ENCODE data around the gene CPEB2. TPM values are rescaled to one million over a fixed set of nuclear protein-coding genes. Genes with fewer than 3 reads are reported as not detected.

The CPEB2 gene
- total RNA-seq, 1 donor, result 23.9 TPM

DNA sequence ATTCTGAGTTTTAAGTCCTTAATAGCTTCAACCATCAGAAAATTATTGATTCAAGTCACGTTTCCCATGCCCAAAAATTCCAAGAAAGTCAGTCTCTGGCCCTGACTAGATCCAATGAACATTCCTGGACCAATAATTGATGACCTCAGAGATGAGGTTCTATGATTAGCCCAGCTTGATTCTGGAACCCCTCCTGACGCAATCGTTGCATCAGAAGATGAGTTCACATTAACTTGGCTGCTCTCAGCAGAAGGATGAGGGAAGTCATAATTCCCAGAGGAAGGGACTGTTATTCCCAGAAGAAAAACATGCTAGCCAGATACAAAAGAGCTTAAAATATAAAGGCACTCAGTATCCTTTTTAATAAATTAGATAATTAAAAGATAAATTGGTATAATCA is 34.3 kb upstream of the CPEB2 start:
- Histone ChIP-seq H3K4me2 (ENCODE audit: insufficient read depth, low read length) (no peak overlapping the region), H3K4me1 (ENCODE audit: insufficient read depth, low read length) (no peaks in the 10 kb centered on the region), H3K79me2 (ENCODE audit: insufficient read depth, low read length) (no peaks in the 10 kb centered on the region), H3K36me3 (ENCODE audit: insufficient read depth, low read length) (no peaks in the 10 kb centered on the region), H2AFZ (ENCODE audit: low read length) (no peak overlapping the region), H3K4me3 (ENCODE audit: insufficient read depth, low read length) (no peak overlapping the region), H3K9me3 (ENCODE audit: low read depth, low read length) (no peaks in the 10 kb centered on the region), H3K27ac (ENCODE audit: low read depth, low read length) (no peak overlapping the region), H4K20me1 (ENCODE audit: insufficient read depth, low read length) (no peaks in the 10 kb centered on the region), H3K27me3 (ENCODE audit: insufficient read depth, low read length) (no peaks in the 10 kb centered on the region)
- TF ChIP-seq, protein P1, sequence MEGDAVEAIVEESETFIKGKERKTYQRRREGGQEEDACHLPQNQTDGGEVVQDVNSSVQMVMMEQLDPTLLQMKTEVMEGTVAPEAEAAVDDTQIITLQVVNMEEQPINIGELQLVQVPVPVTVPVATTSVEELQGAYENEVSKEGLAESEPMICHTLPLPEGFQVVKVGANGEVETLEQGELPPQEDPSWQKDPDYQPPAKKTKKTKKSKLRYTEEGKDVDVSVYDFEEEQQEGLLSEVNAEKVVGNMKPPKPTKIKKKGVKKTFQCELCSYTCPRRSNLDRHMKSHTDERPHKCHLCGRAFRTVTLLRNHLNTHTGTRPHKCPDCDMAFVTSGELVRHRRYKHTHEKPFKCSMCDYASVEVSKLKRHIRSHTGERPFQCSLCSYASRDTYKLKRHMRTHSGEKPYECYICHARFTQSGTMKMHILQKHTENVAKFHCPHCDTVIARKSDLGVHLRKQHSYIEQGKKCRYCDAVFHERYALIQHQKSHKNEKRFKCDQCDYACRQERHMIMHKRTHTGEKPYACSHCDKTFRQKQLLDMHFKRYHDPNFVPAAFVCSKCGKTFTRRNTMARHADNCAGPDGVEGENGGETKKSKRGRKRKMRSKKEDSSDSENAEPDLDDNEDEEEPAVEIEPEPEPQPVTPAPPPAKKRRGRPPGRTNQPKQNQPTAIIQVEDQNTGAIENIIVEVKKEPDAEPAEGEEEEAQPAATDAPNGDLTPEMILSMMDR (IDR thresholded peaks at IDR 0.05; ENCODE audit: extremely low read depth, low read depth, low read length), result no peak
- no peak for DNase-seq (ENCODE audit: insufficient read length, low spot score, missing footprints)

DNA sequence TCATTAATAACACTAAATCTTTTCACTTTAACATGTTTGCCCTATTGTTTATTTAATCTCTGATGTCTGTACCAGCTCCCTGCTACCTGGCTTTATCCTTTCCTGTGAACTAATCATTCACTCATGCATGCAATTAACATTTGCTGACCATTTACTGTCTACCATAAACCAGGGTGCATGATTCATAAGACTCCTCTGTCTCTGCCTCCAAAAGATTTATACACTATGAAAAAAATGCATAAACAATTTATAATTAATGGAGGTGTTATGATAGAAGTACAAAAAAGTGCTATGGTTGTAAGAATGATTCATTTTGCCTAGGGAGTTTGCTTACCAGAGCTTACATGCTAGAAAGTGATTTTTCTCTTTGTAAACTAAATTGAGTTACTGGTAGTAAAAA is 24.5 kb upstream of the CPEB2 start:
- no peaks in the 10 kb centered on the region for H3K4me1 ChIP-seq (ENCODE audit: insufficient read depth, low read length)
- H3K27me3 ChIP-seq (ENCODE audit: insufficient read depth, low read length), result no peaks in the 10 kb centered on the region
- DNase-seq (ENCODE audit: insufficient read length, low spot score, missing footprints), result no peak
- H4K20me1 ChIP-seq (ENCODE audit: insufficient read depth, low read length), result no peaks in the 10 kb centered on the region
- H3K36me3 ChIP-seq (ENCODE audit: insufficient read depth, low read length), result no peaks in the 10 kb centered on the region
- TF ChIP-seq, protein P1 (IDR thresholded peaks at IDR 0.05; ENCODE audit: extremely low read depth, low read depth, low read length), result no peak
- no peak overlapping the region for H3K4me2 ChIP-seq (ENCODE audit: insufficient read depth, low read length)
- H3K4me3 ChIP-seq (ENCODE audit: insufficient read depth, low read length), result no peak overlapping the region
- H3K79me2 ChIP-seq (ENCODE audit: insufficient read depth, low read length), result no peaks in the 10 kb centered on the region
- no peaks in the 10 kb centered on the region for H3K9me3 ChIP-seq (ENCODE audit: low read depth, low read length)
- no peak overlapping the region for H3K27ac ChIP-seq (ENCODE audit: low read depth, low read length)
- no peak overlapping the region for H2AFZ ChIP-seq (ENCODE audit: low read length)

DNA sequence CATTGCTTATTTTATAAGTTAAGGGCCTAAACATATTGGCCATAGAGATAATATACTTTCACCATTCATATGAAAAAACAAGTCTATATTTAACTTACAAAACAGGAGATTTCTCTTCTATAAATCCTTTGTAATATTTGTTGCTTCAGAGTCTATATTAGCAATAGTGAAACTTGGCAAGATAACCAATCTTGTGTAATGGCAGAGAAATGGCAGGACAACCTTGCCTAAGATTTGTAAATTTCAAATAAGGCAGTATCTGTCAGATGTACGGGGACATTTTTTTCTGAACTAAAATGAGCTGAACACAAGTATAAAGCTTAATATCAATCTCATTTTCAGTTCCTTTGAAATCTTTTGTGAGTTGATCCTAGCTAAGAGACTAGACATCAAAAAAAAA is 17.8 kb upstream of the CPEB2 start:
- no peak overlapping the region for H3K27ac ChIP-seq (ENCODE audit: low read depth, low read length)
- no peaks in the 10 kb centered on the region for H3K9me3 ChIP-seq (ENCODE audit: low read depth, low read length)
- no peak overlapping the region for H2AFZ ChIP-seq (ENCODE audit: low read length)
- no peaks in the 10 kb centered on the region for H3K36me3 ChIP-seq (ENCODE audit: insufficient read depth, low read length)
- DNase-seq (ENCODE audit: insufficient read length, low spot score, missing footprints), result no peak
- H3K79me2 ChIP-seq (ENCODE audit: insufficient read depth, low read length), result no peaks in the 10 kb centered on the region
- no peaks in the 10 kb centered on the region for H3K4me1 ChIP-seq (ENCODE audit: insufficient read depth, low read length)
- H3K4me3 ChIP-seq (ENCODE audit: insufficient read depth, low read length), result no peak overlapping the region
- no peaks in the 10 kb centered on the region for H3K27me3 ChIP-seq (ENCODE audit: insufficient read depth, low read length)
- TF ChIP-seq, protein P1 (IDR thresholded peaks at IDR 0.05; ENCODE audit: extremely low read depth, low read depth, low read length), result no peak
- H3K4me2 ChIP-seq (ENCODE audit: insufficient read depth, low read length), result no peak overlapping the region
- no peaks in the 10 kb centered on the region for H4K20me1 ChIP-seq (ENCODE audit: insufficient read depth, low read length)

DNA sequence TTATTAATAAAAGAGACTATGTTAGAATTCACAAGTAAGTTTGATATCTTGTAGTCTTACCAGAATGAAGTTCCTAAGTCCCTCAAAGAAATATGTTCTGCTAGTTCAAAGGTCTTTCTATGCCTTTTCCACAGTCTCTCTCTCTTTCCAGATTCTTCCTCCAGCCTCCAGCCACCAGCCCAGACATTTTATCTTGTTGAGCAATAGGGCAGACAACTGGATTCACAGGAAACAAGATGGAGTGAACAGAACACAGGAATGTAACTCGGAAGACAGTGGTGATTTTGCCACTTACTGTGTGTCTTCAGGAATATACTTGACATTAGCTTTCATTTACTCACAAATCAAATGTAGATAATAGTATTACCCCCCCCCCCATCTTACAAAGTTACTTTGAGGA is 17.1 kb upstream of the CPEB2 start:
- no peaks in the 10 kb centered on the region for H3K36me3 ChIP-seq (ENCODE audit: insufficient read depth, low read length)
- no peaks in the 10 kb centered on the region for H3K9me3 ChIP-seq (ENCODE audit: low read depth, low read length)
- no peaks in the 10 kb centered on the region for H4K20me1 ChIP-seq (ENCODE audit: insufficient read depth, low read length)
- H3K4me2 ChIP-seq (ENCODE audit: insufficient read depth, low read length), result no peak overlapping the region
- no peaks in the 10 kb centered on the region for H3K27me3 ChIP-seq (ENCODE audit: insufficient read depth, low read length)
- no peak overlapping the region for H2AFZ ChIP-seq (ENCODE audit: low read length)
- no peaks in the 10 kb centered on the region for H3K4me1 ChIP-seq (ENCODE audit: insufficient read depth, low read length)
- DNase-seq (ENCODE audit: insufficient read length, low spot score, missing footprints), result no peak
- no peak overlapping the region for H3K27ac ChIP-seq (ENCODE audit: low read depth, low read length)
- TF ChIP-seq, protein P1 (IDR thresholded peaks at IDR 0.05; ENCODE audit: extremely low read depth, low read depth, low read length), result no peak
- H3K4me3 ChIP-seq (ENCODE audit: insufficient read depth, low read length), result no peak overlapping the region
- no peaks in the 10 kb centered on the region for H3K79me2 ChIP-seq (ENCODE audit: insufficient read depth, low read length)
